NCI-H748 (cell line): ENCODE results near the gene WSCD1.

ENCODE experiments used
- DNase-seq: peaks from one replicate; lab custom pipeline; 2025; ENCODE audit not compliant: unreplicated experiment; lab: John Stamatoyannopoulos, UW

Gene WSCD1

DNA sequence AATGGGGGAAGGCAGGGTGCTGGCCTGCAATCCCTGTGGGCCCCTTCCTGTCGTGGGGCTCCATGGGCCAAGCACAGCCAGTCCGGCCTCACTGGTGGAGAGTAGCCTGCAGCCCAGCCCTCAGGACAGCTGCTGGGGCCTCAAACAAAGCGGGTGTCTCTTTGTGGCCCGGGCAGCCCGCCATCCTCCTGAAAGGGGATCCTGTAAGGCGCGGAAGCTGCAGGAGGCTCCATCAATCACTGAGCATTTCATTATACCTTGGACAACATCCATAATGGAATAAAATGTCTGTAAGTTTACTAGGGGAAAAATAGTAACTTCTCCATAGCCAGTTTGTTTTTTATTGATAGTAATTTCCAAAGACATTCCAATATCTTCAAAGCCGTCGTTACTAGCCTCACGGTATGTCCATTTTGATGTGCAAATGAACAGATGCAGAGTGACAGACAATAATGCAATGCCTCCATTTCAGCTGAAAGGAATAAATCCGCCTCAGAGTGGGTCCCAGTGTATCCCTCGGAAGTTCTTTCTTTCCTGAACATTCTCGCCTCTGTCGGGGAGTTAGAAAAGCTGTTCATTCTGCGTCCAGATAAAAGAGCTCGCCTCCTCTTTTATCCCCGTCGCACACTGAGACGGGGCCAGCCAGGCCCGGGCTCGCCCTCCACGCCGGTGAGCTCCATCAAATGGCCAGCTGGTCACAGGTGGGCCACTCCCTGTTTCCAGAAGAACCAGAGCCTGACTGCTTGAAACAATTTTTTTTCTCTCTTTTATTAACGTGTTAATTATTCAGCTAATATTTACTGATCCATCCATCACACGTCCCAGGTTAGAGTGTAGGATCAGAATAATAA, 14.4 kb downstream of the WSCD1 start:
- DNase-seq = peak; percentile 91

DNA sequence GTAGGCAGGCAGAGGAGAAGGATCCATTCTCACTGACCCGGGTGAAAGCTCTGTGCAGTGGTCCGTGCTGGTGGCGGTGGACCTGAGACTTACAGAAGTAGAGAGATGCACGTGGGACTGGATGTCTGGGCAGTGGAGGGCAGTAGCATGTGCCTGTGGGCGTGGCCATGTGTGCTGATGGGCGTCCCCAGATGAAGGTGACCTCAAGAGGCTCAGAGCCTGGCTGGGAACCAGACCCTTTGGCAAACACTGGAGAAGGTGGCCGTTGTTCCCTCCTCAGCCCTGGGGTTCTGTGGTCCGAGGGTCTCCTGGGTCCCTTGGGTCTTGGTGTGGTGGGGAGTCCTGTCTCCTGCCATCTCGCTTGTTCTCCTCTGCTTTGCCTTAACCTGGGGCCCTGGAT, 15.6 kb downstream of the WSCD1 start:
- peak; percentile 47 for DNase-seq

DNA sequence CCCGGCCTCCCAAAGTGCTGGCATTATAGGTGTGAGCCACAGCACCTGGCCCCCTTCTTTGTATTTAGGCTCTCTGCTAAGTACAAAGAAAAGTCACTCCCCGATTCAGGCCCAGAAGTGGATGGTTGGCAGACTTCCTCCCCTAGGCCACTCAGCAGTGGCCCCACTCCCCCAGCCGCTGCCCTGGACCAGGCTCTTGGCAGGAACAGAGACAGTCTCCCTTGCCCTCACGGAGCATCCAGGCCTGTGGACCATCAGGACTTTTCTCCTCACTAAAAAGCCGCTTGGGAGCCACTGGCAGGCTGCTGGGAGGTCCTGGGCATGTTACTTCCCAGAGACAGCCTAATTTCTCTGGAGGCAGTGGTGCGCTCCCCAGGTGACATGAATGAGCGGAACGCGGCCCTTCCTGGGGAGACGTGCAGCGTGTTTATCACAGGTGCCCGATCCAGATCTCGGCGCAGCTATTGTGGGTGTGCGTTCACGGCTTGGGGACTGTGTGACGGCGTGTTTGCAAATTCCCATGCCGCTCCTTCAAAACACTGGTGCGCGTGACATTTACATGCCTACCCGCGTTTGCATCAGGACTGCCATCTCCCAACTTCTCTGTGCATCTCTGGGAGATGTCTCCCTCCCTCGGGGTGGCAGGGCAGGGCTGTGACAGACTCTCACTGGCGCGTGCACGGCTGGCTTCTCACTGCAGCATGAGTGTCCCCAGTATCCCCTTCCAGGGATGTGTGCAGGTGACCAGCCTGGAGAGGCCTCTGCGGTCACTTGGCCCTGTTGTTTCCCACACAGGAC, 16.6 kb downstream of the WSCD1 start:
- DNase-seq = no peak

DNA sequence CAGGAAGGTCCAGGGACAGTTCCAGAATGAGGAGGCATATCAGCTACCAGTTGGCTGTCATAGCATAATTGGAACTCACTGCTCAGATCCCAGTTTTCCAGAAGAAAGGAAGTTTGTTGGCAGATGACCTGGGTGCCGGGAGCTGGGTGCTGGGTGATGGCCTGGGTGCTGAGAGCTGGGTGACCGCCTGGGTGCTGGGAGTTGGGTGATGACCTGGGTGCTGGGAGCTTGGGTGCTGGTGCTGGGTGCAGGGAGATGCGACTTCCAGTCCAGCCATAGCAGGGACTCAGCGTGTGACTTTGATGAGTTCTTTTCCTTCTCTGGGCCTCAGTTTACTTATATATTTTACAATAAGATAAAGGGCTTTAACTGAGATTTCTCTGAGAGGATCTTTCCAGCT, 18.0 kb downstream of the WSCD1 start:
- DNase-seq = no peak

DNA sequence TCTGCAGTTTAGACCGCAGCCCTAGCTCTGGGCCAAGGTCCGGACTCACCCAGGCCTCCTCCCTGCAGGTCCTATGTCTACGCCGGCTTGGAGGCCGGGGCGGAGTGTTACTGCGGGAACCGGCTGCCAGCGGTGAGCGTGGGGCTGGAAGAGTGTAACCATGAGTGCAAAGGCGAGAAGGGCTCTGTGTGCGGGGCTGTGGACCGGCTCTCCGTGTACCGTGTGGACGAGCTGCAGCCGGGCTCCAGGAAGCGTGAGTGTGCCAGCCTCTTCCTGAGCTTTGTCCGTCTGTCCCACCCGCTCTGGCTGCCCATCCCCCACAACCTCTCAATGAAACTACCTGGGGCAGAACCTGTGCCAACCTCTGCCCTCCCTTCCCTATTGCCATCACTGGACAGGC, 20.1 kb downstream of the WSCD1 start:
- no peak for DNase-seq

DNA sequence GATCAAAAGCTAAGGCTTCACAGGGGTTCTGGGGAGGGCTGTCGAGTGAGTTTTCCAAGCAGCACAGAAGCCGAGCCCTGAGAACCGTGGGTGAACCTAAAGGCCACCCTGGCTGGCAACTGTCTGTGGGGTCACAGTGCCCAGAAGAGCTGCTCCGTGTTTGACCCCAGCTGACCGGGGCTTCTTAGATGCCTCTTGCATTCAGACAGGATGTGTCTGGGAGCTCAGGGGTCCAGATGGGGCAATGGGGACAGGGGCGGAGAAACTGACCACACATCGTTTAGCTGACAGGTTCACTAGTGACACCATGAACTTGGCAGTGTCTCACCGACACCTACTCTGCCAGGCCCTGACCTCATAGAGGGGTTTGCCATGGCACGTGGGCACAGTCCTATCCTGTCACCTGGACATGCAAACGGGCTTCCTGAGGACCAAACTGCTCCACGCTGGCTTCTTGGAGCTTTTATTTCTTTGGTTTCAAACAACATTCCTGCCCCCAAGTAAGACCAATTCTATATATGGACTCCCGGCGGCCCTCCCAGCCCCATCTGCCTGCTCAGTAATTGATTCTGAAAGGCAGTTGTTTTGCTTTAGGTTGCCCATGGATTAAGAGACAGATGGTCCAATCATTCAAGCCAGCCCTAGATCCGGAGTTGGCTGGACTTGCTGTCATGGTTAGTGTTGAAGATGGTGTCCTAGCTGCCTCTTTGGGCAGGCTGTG, 22.2 kb downstream of the WSCD1 start:
- no peak for DNase-seq

GRCh38 chr17:6092903-6093468, 22.8 kb downstream of the WSCD1 start:
- DNase-seq = no peak

DNA sequence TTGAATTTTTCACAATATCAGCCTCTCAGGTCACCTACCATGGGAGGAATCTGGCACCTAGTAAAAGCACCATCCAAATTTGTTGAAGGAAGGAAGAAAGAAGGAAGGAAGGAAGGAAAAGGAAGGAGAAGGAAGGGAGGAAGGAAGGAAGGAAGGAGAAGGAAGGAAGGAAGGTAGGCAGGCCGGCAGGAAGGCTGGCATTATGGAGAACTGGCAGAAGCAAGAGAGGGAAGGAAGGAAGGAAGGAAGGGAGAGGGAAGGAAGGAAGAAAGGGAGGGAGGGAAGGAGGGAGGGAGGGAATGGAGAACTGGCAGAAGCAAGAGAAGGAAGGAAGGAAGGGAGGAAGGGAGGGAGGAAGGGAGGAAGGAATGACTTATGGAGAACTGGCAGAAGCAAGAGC, 24.3 kb downstream of the WSCD1 start:
- DNase-seq = no peak

DNA sequence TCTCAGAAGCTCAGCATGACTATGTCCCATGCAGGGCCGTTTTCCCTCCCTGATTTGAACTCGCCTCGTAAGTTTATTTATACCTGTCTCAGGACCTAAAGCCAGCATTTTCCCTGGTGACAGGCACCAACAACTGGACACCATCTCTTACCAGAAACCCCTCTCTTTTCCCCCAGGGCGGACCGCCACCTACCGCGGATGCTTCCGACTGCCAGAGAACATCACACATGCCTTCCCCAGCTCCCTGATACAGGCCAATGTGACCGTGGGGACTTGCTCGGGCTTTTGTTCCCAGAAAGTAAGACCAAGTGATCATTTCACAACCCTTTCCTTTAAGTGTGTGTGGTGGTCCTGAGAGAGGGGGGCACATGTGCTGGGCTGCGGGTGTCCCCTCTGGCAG, 24.7 kb downstream of the WSCD1 start:
- DNase-seq = no peak

DNA sequence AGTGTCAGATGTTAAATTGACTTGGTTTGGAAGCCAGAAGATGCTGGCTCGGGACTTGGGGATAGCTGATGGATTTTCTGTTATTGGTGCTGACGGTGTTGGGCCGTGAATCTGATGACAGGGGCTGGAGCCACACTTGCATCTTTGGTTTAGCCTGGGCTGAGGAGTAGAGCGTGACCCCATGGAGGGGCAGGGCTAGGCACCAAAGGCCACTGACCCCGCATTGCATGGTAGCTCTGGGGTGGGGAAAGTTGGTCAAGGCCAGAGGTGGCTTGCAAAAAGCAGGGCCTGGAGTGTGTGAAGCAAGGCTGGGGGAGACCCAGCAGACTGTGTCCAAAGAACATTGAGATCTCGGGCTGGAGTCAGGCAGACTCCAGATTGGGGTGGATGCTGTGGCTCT, 25.3 kb downstream of the WSCD1 start:
- DNase-seq = no peak

GRCh38 chr17:6096201-6097004, 26.2 kb downstream of the WSCD1 start:
- no peak for DNase-seq

GRCh38 chr17:6097005-6097279, 26.8 kb downstream of the WSCD1 start:
- no peak for DNase-seq

GRCh38 chr17:6098050-6098822, 28.1 kb downstream of the WSCD1 start:
- DNase-seq = no peak

DNA sequence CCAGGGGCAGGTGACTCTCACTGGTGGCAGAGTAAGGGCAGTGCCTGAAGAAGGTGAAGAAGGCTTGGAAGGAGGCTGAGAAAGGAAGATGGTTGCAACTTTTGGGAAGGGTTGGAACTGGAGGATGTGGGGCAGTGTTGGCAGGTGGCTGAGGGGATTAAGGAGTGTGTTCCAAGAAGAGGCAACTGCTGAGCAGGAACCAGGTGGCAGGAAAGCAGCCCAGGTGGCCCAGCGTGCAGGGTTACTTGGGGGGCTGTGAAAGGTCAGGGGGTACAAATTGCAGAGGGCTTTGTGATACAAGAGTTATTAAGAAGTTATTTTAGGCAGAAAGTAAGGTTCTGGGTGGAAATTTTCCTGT, 28.6 kb downstream of the WSCD1 start:
- no peak for DNase-seq

DNA sequence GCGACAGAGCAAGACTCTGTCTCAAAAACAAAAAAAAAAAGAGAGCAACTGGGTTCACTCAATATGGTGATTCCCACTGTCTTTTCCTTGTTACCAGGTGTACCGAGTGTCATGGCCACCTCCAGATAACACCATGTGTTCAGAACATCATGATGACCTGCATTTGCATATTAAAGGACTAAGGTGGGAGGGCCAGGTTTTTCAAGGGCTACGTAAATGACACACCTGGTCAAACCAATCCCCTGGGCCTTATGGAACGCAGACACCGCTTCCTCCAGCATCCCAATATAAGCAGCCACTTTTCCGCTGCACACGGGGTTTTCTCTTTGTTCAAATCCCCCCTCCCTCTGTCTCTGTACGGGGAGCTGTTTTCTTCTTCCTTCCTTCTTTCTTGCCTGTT, 29.3 kb downstream of the WSCD1 start:
- peak; percentile 50 for DNase-seq

- DNase-seq = no peak
These were observed 30.0 kb downstream of the WSCD1 start for GRCh38 chr17:6100146-6100545.

DNA sequence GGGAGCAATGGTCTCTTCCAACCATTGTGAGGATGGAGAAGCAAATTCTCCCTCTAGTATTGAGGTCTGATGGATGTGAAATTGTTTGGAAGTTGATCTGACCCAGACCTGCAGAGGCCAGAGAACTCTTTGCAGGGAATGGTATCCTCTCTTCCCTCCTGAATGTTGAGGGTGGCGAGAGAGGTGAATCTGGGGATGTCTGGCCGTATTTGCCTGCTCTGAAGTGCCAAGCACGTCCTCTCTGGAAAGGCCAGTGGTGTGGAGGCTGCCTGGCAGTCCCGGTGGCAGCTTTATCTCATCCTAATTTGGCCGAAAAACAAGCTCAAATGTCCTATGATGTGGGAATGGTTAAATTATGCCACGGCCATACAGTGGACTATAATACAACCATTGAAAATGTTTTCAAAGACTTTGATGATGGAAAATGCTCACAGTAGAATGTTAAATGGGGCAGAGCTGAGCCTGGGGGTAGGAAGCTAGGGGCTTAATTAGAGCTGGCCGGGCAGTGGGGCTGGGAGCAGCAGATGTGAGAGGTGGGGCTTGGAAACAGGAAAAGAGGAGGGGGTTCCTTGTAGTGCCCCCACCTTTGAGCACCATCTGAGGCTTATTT, 30.8 kb downstream of the WSCD1 start:
- peak; percentile 47 for DNase-seq

- peak; percentile 95 for DNase-seq
These were observed 31.5 kb downstream of the WSCD1 start for GRCh38 chr17:6101706-6102105.

DNA sequence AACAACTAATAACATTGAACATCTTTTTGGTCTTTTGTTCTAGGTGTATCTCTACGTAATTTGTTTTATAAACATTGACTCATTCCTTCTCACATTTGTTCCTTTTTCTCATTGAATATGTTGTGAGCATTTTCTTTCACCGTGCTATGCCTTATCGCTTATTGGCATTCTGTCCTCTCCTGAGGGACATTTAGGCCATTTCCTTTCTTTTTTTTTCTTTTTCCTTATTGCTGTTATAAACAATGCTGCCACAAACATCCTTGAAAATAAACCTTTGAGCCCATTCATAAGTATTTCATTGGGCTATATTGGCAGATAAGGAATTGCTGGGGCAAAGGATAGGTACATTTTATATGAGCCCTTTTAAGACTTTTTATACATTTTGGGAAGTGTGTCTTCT, 32.4 kb downstream of the WSCD1 start:
- no peak for DNase-seq
